HepG2 (cell line): ENCODE results near the gene RAC3. TPM values are rescaled to one million over a fixed set of nuclear protein-coding genes. Genes with fewer than 3 reads are reported as not detected.

Experiments used
- ATAC-seq: fragments of 200-7000 bp; cut with Tn5 transposase; 3 replicates; pipeline ENCODE4 v1.9.1; 2020; ENCODE audit warnings: mild to moderate bottlenecking, moderate library complexity
- BruUV-seq: library from RNA; stranded (reverse); fragments of 400-500 nt; replicated peaks from 2 replicates; lab custom pipeline; 2021; lab: Mats Ljungman, UMichigan
- CTCF ChIA-PET: fragments of 300-600 bp; formaldehyde crosslinking; extraction: SDS; loops from one replicate; lab custom pipeline; 2021; ENCODE audit warnings: low total read pairs, inconsistent platforms, low intra/inter-chr PET ratio; lab: Yijun Ruan, JAX
- POLR2A ChIA-PET: fragments of 350-600 bp; sonication (Branson Sonifier 250); formaldehyde crosslinking; loops from one replicate; lab custom pipeline; 2020; ENCODE audit warnings: antibody characterized with exemption, inconsistent platforms; lab: Yijun Ruan, JAX
- DNase-seq: peaks from one replicate; pipeline ENCODE4 v3.0.0-alpha.2; 2015; ENCODE audit warnings: low spot score
- FAIRE-seq: peaks from 3 replicates; lab custom pipeline; 2011; peaks lifted over from hg19 to GRCh38; lab: Jason Lieb, UNC
- H2AFZ ChIP-seq: one replicate; pipeline ENCODE4 v1.6.1; 2011; ENCODE audit warnings: low read length, inconsistent platforms
- H3K27ac ChIP-seq: fragments of 300-600 bp; 3 replicates; pipeline ENCODE4 v1.8.0; 2011; ENCODE audit warnings: mixed run types, mild to moderate bottlenecking, mixed read lengths, low read length, inconsistent platforms; ENCODE audit not compliant: insufficient read depth; ENCODE audit errors: extremely low read length
- H3K27me3 ChIP-seq, 2 experiments: fragments of 200-600 bp in 1 of 2; 2 replicates in 1 of 2; 3 replicates in 1 of 2; pipeline versions ENCODE4 v1.6.0 to v1.8.0; 2011; ENCODE audit warnings: low read length in 2 of 2, mild to moderate bottlenecking in 2 of 2, moderate library complexity in 2 of 2, inconsistent platforms in 1 of 2; ENCODE audit not compliant: insufficient read depth in 2 of 2, control insufficient read depth in 1 of 2
- H3K36me3 ChIP-seq, 2 experiments: fragments of 200-600 bp in 1 of 2; replicated peaks in 1 of 2; 2 replicates in 1 of 2; 3 replicates in 1 of 2; pipeline versions ENCODE4 v1.5.1 to v1.8.0; 2011; ENCODE audit warnings: low read length in 2 of 2, inconsistent platforms in 1 of 2; ENCODE audit not compliant: insufficient read depth in 2 of 2, control insufficient read depth in 1 of 2
- H3K4me1 ChIP-seq: 2 replicates; pipeline ENCODE4 v1.5.1; 2012; ENCODE audit warnings: low read length, inconsistent platforms; ENCODE audit not compliant: insufficient read depth
- H3K4me2 ChIP-seq: 2 replicates; pipeline ENCODE4 v1.6.0; 2011; ENCODE audit warnings: low read depth, low read length, inconsistent platforms
- H3K4me3 ChIP-seq, 3 experiments: fragments of 200-600 bp in 1 of 3; sonication (generic), shearing (Covaris generic) in 1 of 3; replicated peaks in 1 of 3; 2 replicates each; pipeline ENCODE4 v1.5.1; 2011 to 2016; ENCODE audit warnings: low read length in 3 of 3, inconsistent platforms in 2 of 3, low read depth in 2 of 3, mild to moderate bottlenecking in 2 of 3, control low read depth in 1 of 3, mixed read lengths in 1 of 3; ENCODE audit not compliant: insufficient read depth in 1 of 3
- H3K79me2 ChIP-seq: one replicate; pipeline ENCODE4 v1.6.1; 2011; ENCODE audit warnings: low read length, inconsistent platforms; ENCODE audit not compliant: insufficient read depth
- H3K9ac ChIP-seq: 2 replicates; pipeline ENCODE4 v1.6.0; 2011; ENCODE audit warnings: mild to moderate bottlenecking, low read depth, low read length, inconsistent platforms; ENCODE audit not compliant: insufficient read depth
- H3K9me3 ChIP-seq: 2 replicates; pipeline ENCODE4 v1.5.1; 2012; ENCODE audit warnings: mild to moderate bottlenecking, low read length
- H4K20me1 ChIP-seq: 2 replicates; pipeline ENCODE4 v1.6.0; 2011; ENCODE audit warnings: inconsistent platforms, mild to moderate bottlenecking, low read length, moderate library complexity; ENCODE audit not compliant: insufficient read depth
- AGO1 ChIP-seq: fragments of 200-400 bp; formaldehyde crosslinking; IDR thresholded peaks from 2 replicates; pipeline ENCODE4 v1.6.1; 2017; ENCODE audit warnings: mild to moderate bottlenecking, low read depth, low read length, moderate library complexity; ENCODE audit not compliant: poor library complexity, severe bottlenecking
- BORCS8-MEF2B ChIP-seq: sonication (generic); formaldehyde crosslinking; IDR thresholded peaks from 2 replicates; pipeline ENCODE4 v1.8.0; 2022; ENCODE audit warnings: mild to moderate bottlenecking, missing genetic modification reagents
- DMAP1 ChIP-seq: IDR thresholded peaks from 2 replicates; pipeline ENCODE4 v1.6.1; 2016
- DPF2 ChIP-seq: sonication (generic); formaldehyde crosslinking; IDR thresholded peaks from 2 replicates; pipeline ENCODE4 v1.4.0; 2020; ENCODE audit warnings: mild to moderate bottlenecking, low read depth, missing genetic modification reagents, borderline replicate concordance
- HNRNPK ChIP-seq: fragments of 200-400 bp; formaldehyde crosslinking; IDR thresholded peaks from 2 replicates; pipeline ENCODE4 v1.6.1; 2018; ENCODE audit warnings: low read length, low read depth, moderate library complexity, mild to moderate bottlenecking; ENCODE audit not compliant: poor library complexity, severe bottlenecking
- JUN ChIP-seq: sonication (generic); formaldehyde crosslinking; IDR thresholded peaks from 2 replicates; pipeline ENCODE4 v1.4.0; 2020; ENCODE audit warnings: mild to moderate bottlenecking, missing genetic modification reagents
- POLR2G ChIP-seq: fragments of 200-400 bp; formaldehyde crosslinking; IDR thresholded peaks from 2 replicates; pipeline ENCODE4 v1.6.1; 2018; ENCODE audit warnings: mild to moderate bottlenecking, low read depth, low read length, moderate library complexity
- RBM22 ChIP-seq: fragments of 200-400 bp; formaldehyde crosslinking; optimal IDR thresholded peaks from 2 replicates; pipeline ENCODE3; 2017; ENCODE audit warnings: mild to moderate bottlenecking, low read length, moderate library complexity
- SIX4 ChIP-seq: sonication (generic); formaldehyde crosslinking; IDR thresholded peaks from 2 replicates; pipeline ENCODE4 v1.4.0; 2020; ENCODE audit warnings: missing genetic modification reagents
- ZC3H13 ChIP-seq: sonication (generic); formaldehyde crosslinking; IDR thresholded peaks from 2 replicates; pipeline ENCODE4 v1.8.1; 2023; ENCODE audit warnings: mild to moderate bottlenecking, missing genetic modification reagents, moderate library complexity
- ZNF143 ChIP-seq: sonication (generic); formaldehyde crosslinking; IDR thresholded peaks from 2 replicates; pipeline ENCODE4 v1.4.0; 2020; ENCODE audit warnings: missing genetic modification reagents
- ZNF34 ChIP-seq: sonication (generic); formaldehyde crosslinking; IDR thresholded peaks from 2 replicates; pipeline ENCODE4 v1.4.0; 2020; ENCODE audit warnings: mild to moderate bottlenecking, missing genetic modification reagents, borderline replicate concordance
- ZNF543 ChIP-seq: sonication (generic); formaldehyde crosslinking; IDR thresholded peaks from 2 replicates; pipeline ENCODE4 v1.4.0; 2020; ENCODE audit warnings: mild to moderate bottlenecking, missing genetic modification reagents
- ZNF780A ChIP-seq: sonication (generic); formaldehyde crosslinking; IDR thresholded peaks from 2 replicates; pipeline ENCODE4 v1.8.0; 2022; ENCODE audit warnings: mild to moderate bottlenecking, missing genetic modification reagents, moderate library complexity
- ZNF839 ChIP-seq: sonication (generic); formaldehyde crosslinking; IDR thresholded peaks from 2 replicates; pipeline ENCODE4 v1.4.0; 2020; ENCODE audit warnings: missing genetic modification reagents, mild to moderate bottlenecking, borderline replicate concordance
- WGBS: methylation state at CpG from one replicate; pipeline ENCODE4 v1.1.6; 2017; ENCODE audit warnings: low lambda C conversion rate; 5-methylcytosine and 5-hydroxymethylcytosine counted together
- in situ Hi-C: cut with HindIII; loops from 2 replicates; pipeline ENCODE4 v1.10.0; 2017; ENCODE audit warnings: low pct_unique_long_range_greater_than_20kb; ENCODE audit not compliant: extremely low pct_ligation_motif_present
- intact Hi-C: fragments of 100-400 bp; cut with micrococcal nuclease; formaldehyde crosslinking; loops from one replicate; pipeline ENCODE4 v1.10.0; 2022; ENCODE audit not compliant: unreplicated experiment
- polyA plus RNA-seq, 8 experiments: library from polyadenylated mRNA; depleted of rRNA in 3 of 8; stranded (reverse) in 7 of 8; unstranded in 1 of 8; fragments of >200 nt; fragmentation: Illumina TruSeq in 4 of 8; extraction: Trizol in 4 of 8; gene quantifications; 2 replicates each; pipeline versions ENCODE4 v1.2.1 to v1.2.3, GENCODE V29; 2011 to 2016; ENCODE audit warnings: low read depth in 4 of 8, missing spikeins in 1 of 8, mixed read lengths in 1 of 8; ENCODE audit not compliant: insufficient read depth in 1 of 8
- total RNA-seq, 5 experiments: library from RNA; depleted of rRNA; stranded (reverse); fragments of >200 nt; fragmentation: Illumina TruSeq; extraction: Trizol; gene quantifications; 2 replicates each; pipeline ENCODE4 v1.2.3, GENCODE V29; 2016; ENCODE audit warnings: low read depth in 1 of 5
- TF ChIP-seq, protein P1 (sequence below): sonication (generic); formaldehyde crosslinking; IDR thresholded peaks from 2 replicates; pipeline ENCODE4 v1.5.1; 2020; ENCODE audit warnings: missing genetic modification reagents, mild to moderate bottlenecking, borderline replicate concordance
- TF ChIP-seq, protein P2 (sequence below): sonication (generic); formaldehyde crosslinking; conservative IDR thresholded peaks from 2 replicates; pipeline ENCODE4 v1.8.0; 2022; ENCODE audit warnings: low read depth, missing genetic modification reagents
- TF ChIP-seq, protein P3 (sequence below): sonication (generic); formaldehyde crosslinking; IDR thresholded peaks from 2 replicates; pipeline ENCODE4 v1.9.0; 2021; ENCODE audit warnings: missing genetic modification reagents, borderline replicate concordance
- TF ChIP-seq, protein P4 (sequence below): sonication (generic); formaldehyde crosslinking; IDR thresholded peaks from 2 replicates; pipeline ENCODE4 v1.4.0; 2020; ENCODE audit warnings: mild to moderate bottlenecking, missing genetic modification reagents

Gene RAC3
- total and polyA plus RNA-seq, 2 of the 13 experiments (the other 11 are each of a cell fraction or from before 2014, with no cell fraction given): 10.5 to 21.3 TPM

DNA sequence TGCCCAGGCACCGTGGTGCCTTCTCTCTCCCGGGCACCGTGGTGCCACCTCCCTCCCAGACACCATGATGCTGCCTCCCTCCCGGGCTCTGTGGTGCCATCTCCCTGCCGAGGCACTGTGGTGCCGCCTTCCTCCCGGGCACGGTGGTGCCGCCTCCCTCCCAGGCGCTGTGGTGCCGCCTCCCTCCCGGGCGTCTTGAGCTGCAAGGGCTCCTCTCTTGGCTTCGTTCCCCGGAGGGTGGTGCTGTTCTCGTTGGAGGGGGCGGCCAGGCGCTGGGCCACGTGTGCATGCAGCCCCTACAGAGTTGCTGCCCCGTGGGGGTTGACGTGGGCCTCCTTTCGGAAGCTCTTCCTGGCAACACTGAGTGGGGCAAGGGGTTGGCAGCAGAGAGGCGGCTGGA, 17.0 kb upstream of the RAC3 start (continued):
- no peak for TF ChIP-seq JUN (CRISPR knock-in tag)
- no peak for TF ChIP-seq ZNF839 (CRISPR knock-in tag)
- TF ChIP-seq SIX4 (CRISPR knock-in tag): no peak
- no peak for TF ChIP-seq ZNF780A (CRISPR knock-in tag)
- TF ChIP-seq, protein P1, sequence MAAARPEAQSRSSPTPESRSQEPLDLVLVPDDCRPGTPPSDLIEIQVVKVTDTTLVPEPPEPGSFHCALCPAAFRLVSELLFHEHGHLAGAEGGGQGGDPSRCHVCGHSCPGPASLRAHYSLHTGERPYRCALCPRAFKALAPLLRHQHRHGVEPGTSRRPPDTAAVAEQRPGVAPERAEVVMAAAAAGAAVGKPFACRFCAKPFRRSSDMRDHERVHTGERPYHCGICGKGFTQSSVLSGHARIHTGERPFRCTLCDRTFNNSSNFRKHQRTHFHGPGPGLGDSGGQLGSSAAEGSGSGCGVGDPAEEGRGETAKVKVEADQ (CRISPR knock-in tag): no peak
- peak; percentile 61 for TF ChIP-seq HNRNPK
- no peak for TF ChIP-seq BORCS8-MEF2B
- no peak for TF ChIP-seq ZNF143 (CRISPR knock-in tag)
- TF ChIP-seq AGO1: peak; percentile 21
- TF ChIP-seq, all 625 proteins: peak for 12

DNA sequence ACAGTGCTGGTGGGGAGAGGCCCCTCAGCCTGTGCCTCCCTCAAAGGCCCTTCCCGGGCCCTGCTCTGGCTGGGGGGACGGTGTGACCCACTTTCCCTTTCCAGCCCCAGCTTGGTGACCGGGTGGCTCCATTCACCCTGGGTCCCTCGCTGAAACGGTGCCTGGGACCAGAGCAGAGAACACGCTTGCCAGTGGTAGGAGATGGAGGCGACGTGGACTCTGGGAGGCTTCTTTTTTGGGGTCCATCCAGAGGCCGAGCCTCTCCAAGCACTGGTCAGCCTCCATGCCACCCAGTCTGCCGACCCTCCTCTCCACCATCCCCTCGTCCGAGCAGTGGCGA, 16.5 kb upstream of the RAC3 start:
- Histone ChIP-seq H3K27ac (peak overlapping the region; percentile 68), H3K4me2 (no peak overlapping the region), H3K9me3 (no peaks in the 10 kb centered on the region), H3K4me3 (no peak overlapping the region), H3K4me1 (peaks cover 98% of the 10 kb centered on the region), H3K79me2 (peaks cover 1% of the 10 kb centered on the region), H3K9ac (peak overlapping the region; percentile 53), H3K36me3 (peaks cover 31% of the 10 kb centered on the region in 2 experiments), H3K27me3 (no peaks in the 10 kb centered on the region), H4K20me1 (no peaks in the 10 kb centered on the region), H2AFZ (no peak overlapping the region)
- DNase-seq (no peak), ATAC-seq (no peak), FAIRE-seq (no peak)
- ChIA-PET POLR2A (interaction anchor here (0.7 to 14.1 kb wide), 7 partner anchors 8 to 61 kb away, joined by 3 to 470 read pairs (median 8); partner anchors contain the start of genes CENPX, LRRC45 and NOTUM), CTCF (no interaction called here)
- BruUV-seq: no TSS peak
- in situ Hi-C loops: no loop called here
- intact Hi-C loops: no loop called here
- 98% methylated on average over 9 of the region's 13 CpGs for WGBS
- TF ChIP-seq ZNF34 (0 out of 2 replicates have a peak, but pooled peaks have one; percentile 49), DMAP1 (CRISPR knock-in tag) (no peak), RBM22 (peak; percentile 6), ZNF543 (CRISPR knock-in tag) (0 out of 2 replicates have a peak, but pooled peaks have one; percentile 49), ZC3H13 (peak; percentile 4; the same call in 1 of the 2 replicates), DPF2 (CRISPR knock-in tag) (0 out of 2 replicates have a peak, but pooled peaks have one; percentile 24), POLR2G (peak; percentile 14; the same call in 1 of the 2 replicates)
- TF ChIP-seq, protein P2, sequence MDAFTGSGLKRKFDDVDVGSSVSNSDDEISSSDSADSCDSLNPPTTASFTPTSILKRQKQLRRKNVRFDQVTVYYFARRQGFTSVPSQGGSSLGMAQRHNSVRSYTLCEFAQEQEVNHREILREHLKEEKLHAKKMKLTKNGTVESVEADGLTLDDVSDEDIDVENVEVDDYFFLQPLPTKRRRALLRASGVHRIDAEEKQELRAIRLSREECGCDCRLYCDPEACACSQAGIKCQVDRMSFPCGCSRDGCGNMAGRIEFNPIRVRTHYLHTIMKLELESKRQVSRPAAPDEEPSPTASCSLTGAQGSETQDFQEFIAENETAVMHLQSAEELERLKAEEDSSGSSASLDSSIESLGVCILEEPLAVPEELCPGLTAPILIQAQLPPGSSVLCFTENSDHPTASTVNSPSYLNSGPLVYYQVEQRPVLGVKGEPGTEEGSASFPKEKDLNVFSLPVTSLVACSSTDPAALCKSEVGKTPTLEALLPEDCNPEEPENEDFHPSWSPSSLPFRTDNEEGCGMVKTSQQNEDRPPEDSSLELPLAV (CRISPR knock-in tag): no peak
- TF ChIP-seq, protein P3, sequence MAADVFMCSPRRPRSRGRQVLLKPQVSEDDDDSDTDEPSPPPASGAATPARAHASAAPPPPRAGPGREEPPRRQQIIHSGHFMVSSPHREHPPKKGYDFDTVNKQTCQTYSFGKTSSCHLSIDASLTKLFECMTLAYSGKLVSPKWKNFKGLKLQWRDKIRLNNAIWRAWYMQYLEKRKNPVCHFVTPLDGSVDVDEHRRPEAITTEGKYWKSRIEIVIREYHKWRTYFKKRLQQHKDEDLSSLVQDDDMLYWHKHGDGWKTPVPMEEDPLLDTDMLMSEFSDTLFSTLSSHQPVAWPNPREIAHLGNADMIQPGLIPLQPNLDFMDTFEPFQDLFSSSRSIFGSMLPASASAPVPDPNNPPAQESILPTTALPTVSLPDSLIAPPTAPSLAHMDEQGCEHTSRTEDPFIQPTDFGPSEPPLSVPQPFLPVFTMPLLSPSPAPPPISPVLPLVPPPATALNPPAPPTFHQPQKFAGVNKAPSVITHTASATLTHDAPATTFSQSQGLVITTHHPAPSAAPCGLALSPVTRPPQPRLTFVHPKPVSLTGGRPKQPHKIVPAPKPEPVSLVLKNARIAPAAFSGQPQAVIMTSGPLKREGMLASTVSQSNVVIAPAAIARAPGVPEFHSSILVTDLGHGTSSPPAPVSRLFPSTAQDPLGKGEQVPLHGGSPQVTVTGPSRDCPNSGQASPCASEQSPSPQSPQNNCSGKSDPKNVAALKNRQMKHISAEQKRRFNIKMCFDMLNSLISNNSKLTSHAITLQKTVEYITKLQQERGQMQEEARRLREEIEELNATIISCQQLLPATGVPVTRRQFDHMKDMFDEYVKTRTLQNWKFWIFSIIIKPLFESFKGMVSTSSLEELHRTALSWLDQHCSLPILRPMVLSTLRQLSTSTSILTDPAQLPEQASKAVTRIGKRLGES: no peak
- TF ChIP-seq, protein P4, sequence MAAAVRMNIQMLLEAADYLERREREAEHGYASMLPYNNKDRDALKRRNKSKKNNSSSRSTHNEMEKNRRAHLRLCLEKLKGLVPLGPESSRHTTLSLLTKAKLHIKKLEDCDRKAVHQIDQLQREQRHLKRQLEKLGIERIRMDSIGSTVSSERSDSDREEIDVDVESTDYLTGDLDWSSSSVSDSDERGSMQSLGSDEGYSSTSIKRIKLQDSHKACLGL: no peak
